ENCODE measurements around the gene NSUN2.
"Not testable (repeated sequence)": the region's sequence is repeated elsewhere in the genome, so short reads cannot be mapped to it uniquely, and the experiment has no call there.

NSUN2 gene

DNA sequence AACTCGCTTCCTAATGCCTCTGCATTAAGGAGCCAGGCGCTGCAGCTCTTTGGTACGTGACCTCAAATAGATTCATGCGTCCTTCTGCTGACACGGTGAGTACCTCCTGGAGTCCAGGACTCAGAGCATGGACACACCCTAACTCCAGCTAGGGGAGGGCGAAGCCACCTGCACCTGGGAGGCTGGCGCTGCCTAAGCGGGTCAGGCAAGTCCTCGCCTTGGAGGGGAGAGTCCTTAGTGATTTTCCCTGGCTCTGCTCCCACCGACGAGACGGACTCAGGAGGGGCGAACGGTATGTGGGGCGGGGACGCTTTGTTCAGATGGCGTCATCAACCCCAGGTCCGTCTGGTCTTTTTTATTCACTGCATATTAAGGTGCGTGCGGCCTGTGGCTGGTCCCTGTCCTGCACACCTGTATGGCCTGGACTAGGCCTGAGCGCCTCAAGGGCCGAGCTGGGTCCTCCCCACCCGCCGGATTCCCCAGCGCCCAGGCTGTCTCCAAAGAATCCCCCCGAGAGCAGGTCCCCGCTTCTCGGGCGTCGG is 50.3 kb downstream of the NSUN2 start:
- DNase-seq (ENCODE audit: low read depth) = no peak

- DNase-seq (ENCODE audit: low read depth) = no peak
Measured at GRCh38 chr5:6581559-6582426, 51.1 kb downstream of the NSUN2 start.

- DNase-seq (ENCODE audit: low read depth) = no peak
Measured at GRCh38 chr5:6581090-6581489, 51.8 kb downstream of the NSUN2 start.

DNA sequence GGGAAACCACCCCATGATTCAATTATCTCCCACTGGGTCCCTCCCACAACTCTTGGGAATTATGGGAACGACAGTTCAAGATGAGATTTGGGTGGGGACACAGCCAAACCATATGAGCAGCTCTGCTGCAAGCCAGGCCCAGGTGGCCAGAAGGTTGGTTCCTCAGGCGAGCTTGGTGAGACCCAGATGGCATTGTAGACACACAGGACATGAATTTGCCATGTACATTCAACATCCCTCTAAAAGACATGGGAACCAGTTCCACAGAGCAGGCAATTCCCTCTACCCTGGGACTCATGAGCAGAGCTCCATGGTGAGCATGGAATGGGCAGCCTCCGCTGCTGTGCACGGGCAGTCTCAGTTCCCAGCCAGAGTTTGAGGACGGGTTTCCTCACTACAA is 53.3 kb downstream of the NSUN2 start:
- DNase-seq (ENCODE audit: low read depth) = no peak

DNA sequence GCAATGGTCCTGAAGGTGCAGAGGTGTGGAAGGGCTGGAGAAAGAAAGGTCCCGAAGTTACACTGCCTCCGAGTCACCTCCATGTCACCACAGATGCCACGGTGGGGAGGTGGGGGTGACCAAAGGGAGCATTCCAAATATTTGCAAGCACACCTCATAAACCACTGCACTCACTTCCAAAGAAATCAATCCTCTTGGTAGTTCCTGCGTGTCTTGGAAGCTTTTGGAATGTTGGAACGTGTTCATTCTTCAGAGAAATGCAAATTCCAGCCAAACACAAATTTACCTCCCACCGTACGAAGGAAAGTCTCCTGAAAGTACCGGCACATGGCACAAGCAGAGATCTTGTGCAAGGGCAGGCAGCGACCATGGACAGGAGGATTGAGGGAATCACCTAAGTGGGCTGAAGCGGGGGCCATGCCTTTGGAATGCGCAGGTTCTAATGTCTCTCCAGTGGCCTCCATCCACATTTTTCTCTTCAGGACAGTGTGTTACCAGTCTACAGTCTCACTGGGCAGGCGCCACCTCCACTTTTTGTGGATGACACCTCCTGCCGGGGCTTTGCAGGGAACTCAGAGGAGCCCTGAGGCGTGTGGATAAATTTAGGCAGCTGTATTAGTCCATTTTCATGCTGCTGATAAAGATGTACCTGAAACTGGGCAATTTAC is 54.0 kb downstream of the NSUN2 start:
- DNase-seq (ENCODE audit: low read depth) = no peak

- no peak for DNase-seq (ENCODE audit: low read depth)
Measured at GRCh38 chr5:6576861-6577501, 55.9 kb downstream of the NSUN2 start.

DNA sequence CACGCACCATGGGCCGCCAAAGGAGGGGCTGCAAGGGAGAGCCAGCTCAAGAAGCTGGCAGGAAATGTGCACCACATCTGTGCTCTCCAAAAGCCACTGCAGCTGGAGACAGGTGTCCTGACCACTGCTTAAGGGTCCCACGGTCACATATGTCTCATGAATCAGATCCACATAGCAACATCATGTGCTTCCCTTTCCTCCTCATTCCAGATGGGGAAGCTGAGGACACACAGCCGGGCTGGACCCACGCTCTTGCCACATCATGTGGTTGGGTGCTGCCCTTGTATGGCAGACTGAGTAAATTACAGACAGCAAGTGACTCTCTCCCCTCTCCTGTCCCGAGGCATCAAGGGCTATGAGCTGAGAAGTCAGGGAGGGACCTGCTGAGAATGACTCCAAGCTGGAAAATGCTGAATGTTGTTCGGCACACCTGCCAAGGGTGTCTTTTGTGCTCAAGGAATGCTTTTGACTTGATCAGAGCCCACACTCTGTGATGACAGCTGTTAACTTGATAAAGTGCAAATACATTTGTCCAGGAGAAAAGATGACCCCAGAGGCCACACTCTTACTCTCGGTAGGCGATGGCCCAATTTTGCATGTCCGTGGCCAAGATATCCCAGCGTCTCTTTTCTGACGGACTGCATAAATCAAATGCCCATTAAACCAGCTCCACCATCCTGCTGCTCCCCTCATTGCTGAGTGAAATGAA is 58.2 kb downstream of the NSUN2 start:
- no peak for DNase-seq (ENCODE audit: low read depth)

DNA sequence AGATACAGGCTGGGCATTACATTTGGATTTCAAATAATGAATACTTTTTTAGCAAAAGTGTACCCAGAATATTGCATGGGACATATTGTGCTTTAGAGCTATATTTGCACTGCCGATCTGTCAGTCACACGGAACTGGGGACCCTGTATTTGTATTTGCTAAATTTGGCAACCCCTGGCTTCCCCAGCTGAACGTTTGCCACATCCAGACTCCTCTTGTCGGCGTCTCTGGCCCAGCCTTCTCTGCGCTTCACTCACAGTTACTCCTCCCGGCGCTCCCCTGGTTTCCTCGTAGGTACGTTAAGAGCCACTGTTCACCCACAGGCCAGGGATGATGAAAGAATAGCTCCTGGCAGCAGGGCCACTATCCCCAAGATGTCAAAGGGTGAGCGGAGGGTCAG is 58.7 kb downstream of the NSUN2 start:
- DNase-seq (ENCODE audit: low read depth) = no peak

- DNase-seq (ENCODE audit: low read depth) = no peak
Measured at GRCh38 chr5:6573651-6574101, 59.2 kb downstream of the NSUN2 start.

DNA sequence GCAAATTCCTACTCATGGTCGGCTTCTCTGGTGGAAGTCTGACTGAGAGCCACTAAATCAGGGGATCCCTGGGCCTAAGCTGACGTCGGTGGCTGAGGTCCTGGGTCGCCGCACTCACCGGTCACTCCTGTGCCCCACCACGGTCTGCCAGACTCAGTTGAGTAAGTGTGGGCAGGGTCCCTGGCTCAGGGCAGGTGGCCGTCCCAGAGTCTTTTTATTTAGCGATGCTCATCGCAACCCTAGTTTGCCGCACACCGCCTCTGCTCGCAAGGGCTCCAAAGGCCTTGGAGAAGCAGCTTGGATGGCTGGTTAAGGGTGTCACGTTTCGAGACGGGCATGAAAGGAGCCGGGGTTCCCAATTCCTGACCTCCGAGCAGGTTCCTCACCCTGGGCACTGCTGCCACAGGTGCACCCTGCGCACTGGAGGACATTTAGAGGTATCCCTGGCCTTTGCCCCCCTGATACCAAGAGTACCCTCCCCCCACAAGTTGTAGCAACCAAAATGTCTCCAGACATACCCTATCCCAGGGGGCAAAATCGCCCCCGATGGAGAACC is 59.9 kb downstream of the NSUN2 start:
- no peak for DNase-seq (ENCODE audit: low read depth)

DNA sequence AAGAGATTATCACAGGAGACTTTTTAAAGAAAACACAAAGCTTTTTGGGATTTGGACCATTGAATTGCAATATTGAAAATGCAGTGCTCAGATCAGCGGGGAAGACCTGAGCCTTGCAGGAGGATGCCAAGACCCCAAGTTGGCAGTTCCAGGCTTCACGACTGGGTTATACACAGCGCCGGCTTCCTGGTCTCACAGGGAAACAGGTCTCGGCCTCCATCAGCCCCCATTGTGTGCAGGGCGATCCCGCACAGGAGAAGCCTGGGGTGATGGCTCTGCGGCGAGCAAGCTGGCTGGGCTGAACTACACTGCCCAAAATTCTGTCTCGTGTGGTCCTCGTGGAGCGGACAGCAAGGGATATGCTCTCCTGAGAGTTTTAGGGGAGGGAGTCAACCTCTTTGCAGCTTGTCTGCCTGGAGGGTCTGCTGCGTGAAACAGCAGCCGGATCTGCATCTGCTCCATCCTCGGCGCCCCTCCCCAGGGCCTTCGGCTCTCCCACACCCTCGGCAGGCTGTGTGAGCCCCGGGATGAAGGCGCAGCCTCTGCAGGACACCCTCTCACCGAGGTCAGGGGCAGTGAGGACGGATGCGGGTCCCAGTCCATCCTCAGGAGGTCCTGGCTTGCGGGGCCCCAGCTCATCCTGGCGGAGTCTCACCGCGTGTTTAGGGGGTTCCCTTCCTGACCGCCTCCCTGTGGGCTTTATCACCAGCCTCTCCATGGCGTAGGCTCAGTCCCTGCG is 60.6 kb downstream of the NSUN2 start:
- DNase-seq (ENCODE audit: low read depth) = no peak

DNA sequence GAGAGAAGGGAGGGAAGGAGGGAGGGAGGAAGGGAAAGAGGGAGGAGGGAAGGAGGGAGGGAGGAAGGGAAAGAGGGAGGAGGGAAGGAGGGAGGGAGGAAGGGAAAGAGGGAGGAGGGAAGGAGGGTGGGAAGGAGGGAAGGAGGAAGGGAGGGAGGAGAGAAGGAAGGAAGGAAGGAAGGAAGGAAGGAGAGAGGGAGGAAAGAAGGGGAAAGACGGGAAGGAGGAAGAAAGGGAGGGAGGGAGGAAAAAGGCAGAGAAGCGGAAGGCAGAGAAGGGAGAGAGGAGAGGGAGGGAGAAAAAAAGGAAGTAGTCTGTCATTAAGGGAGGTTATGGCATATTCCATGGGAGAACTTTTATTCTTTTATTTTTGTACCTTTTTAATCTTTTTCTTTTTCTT is 61.2 kb downstream of the NSUN2 start:
- DNase-seq (ENCODE audit: low read depth) = not testable (repeated sequence)

DNA sequence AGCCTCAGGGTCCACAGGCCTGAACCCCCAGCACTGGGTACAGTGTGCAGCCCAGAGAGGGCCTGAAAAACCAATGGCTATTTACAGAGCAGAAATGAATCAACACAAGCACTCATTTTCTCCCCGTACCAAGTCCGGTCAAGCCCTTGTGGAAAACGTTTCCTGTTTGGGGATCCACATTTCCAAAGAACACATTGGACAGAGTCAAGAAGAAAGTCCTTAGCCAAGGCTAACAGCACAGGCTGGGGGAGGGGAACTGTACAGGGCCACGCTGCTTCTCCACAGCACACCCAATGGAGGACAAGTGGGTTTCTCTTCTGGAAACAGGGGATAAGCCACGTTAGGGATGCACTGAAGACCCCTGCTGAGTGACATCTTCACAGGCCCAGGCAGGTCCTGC is 62.3 kb downstream of the NSUN2 start:
- DNase-seq (ENCODE audit: low read depth) = no peak

DNA sequence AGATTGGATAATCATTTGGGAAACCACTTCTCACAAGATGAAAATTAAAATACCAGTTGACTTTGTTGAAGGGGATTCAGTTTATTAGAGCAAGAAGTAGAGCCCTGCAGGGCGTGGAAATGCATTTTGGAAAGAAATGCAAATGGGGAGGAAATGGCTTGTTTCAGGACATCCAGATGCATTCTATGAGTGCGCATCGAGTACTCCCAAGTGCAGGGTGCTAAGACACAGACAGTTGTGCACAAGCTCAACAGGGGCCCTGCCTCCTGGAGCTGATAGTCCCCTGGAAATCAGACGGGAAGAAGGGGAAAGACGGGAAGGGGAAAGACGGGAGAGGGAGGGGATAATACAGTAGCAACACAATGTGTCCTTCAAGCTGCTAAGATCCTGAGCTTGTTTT is 64.0 kb downstream of the NSUN2 start:
- DNase-seq (ENCODE audit: low read depth) = no peak

DNA sequence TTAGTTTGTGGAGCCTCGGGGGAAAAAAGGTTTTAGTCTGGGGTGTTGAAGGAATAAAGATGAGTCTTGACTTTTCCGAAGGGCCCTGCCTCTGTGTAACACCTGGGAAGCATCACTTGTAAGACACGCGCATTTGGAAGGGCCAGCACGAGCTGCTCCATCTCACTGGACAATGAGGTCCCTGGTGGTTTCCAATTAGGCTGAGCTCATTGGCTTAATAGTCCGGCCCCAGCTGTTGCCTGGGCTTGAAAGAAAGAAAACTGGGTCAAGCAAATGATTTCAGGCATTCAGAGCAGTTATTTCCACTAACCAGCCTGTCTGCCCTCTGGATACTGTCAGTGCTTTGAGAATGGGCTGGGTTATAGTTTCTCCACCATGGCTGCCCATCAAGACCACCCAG is 64.5 kb downstream of the NSUN2 start:
- no peak for DNase-seq (ENCODE audit: low read depth)

DNA sequence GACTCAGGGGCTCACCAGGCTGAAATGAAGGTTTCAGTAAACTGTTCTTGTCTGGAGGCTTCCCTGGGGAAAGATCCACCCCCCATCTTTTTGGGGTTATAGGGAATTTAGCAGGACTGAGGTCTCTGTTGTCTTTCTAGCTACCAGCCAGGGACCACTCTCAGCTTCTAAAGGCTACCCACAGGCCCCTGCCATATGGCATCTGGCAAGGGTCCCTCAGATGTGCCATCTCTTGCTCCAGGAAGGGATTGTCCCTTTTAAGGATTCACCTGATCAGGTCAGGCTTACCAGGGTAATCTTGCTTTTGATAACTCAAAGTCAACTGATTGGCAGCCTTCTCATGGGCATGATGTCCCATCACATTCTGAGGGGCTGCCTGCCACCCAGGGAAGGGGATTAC is 65.0 kb downstream of the NSUN2 start:
- DNase-seq (ENCODE audit: low read depth) = no peak

DNA sequence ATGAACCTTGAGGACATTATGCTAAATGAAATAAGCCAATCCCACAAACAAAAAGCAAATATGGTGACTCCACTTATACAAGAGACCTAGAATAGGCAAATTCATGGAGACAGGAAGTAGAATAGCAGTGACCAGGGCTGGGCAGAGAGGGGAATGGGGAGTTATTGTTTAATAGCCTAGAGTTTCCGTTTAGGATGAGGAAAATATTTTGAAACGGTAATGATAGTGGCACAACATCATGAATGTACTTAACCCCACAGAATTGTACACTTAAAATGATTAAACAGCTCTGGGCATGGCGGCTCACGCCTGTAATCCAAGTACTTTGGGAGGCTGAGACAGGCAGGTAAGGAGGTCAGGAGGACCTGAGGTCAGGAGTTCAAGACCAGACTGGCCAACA is 65.8 kb downstream of the NSUN2 start:
- no peak for DNase-seq (ENCODE audit: low read depth)

DNA sequence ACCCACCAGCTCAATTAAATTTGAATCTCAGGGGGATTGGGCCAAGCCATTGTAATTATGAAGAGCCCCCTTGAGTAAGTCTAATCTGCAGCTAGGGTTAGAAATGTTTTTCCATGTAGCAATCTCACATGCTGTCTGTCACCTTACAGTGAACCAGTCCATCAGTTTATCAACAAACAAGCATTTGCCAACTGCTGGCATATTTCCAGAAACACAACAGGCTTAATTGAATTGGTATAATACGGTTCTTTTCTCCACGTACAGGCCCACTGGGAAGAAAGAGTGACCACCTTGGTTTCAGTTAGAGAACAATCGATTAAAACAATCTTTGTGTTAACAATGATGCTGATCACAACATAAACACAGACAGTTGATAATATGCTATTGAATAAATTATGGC is 67.4 kb downstream of the NSUN2 start:
- DNase-seq (ENCODE audit: low read depth) = no peak

DNA sequence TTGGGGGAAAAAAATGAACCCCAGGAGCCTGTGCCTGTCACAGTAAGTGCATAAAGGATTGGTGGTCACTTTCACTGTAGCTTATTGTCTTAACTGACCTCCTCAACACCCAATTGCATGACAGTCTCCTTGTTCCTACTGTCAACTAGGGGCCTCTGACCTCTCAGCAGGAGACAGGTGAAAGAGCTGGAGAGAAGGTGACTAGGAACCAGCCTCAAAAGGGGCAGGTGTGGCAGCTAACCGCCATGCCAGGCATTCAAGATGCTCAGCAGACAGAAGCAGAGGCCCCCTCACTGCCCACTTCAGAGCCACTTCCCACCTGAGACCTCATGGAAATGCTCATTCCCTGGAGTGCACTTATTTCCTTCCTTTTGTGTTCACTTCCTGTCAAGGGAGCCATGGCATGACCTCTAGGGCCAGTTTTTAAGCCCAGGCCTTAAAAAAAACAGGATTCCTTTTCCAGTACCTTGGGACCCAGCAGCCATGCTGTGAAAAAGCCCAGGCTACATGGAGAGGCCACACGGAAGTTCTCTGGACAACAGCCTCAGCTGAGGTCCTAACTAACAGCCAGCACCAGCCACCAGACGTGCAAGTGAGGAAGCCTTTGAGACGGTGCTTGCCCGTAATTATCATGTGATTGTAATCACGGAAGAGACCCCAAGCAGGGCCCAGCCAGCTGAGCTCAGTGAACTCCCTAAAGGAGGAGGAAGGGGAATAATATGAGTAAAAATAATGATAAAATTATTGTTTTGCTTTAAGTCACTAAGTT is 74.9 kb downstream of the NSUN2 start:
- no peak for DNase-seq (ENCODE audit: low read depth)

- no peak for DNase-seq (ENCODE audit: low read depth)
Measured at GRCh38 chr5:6556802-6557102, 76.1 kb downstream of the NSUN2 start.

All from stimulated activated CD8-positive, alpha-beta memory T cell treated with anti-CD3 and anti-CD28 coated beads, Interleukin-7, amount 100 ng/mL, for 24 hours (primary cell).